Measurements from ENCODE around the gene PKD2L2. TPM values are rescaled to one million over a fixed set of nuclear protein-coding genes. Genes with fewer than 3 reads are reported as not detected.

Gene PKD2L2
- total RNA-seq, 4 donors from 2014 or later, result not detected

DNA sequence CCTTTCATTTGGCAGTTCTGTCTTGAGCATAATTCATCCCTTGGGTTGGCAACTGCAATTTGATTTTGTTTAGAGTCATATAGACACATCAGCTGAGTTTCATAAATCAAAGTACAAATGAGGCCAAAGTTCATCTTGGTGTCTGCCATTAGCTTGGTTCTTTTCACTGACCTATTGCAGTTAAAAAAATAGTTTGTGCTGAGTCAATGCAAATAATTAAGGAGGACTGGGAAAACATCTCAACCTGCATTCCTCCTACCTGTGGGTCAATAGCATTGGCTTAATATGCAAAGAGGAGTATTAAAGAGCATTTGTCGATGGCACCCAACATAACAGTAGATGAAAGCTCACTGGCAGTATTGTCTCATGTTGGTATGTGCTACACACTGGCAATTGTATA is 1.6 kb downstream of the PKD2L2 start:
- TF ChIP-seq, protein P1, sequence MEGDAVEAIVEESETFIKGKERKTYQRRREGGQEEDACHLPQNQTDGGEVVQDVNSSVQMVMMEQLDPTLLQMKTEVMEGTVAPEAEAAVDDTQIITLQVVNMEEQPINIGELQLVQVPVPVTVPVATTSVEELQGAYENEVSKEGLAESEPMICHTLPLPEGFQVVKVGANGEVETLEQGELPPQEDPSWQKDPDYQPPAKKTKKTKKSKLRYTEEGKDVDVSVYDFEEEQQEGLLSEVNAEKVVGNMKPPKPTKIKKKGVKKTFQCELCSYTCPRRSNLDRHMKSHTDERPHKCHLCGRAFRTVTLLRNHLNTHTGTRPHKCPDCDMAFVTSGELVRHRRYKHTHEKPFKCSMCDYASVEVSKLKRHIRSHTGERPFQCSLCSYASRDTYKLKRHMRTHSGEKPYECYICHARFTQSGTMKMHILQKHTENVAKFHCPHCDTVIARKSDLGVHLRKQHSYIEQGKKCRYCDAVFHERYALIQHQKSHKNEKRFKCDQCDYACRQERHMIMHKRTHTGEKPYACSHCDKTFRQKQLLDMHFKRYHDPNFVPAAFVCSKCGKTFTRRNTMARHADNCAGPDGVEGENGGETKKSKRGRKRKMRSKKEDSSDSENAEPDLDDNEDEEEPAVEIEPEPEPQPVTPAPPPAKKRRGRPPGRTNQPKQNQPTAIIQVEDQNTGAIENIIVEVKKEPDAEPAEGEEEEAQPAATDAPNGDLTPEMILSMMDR (IDR thresholded peaks at IDR 0.05; ENCODE audit: low read depth), result no peak

DNA sequence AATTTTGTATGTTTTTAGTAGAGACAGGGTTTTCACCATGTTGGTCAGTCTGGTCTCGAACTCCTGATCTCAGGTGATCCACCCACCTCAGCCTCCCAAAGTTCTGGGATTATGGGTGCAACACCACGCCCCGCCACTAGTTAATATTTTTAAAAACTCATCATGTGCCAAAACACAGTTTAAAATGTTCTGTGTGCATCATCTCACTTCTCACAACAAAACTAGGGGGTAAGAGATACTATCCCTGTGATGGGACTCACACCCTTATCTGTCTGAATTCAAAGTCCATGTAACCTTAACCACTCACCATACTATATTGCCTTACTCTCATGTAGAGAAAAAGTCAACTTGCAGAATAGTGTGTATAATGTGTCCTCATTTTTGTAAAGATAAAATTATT is 2.6 kb downstream of the PKD2L2 start:
- TF ChIP-seq, protein P1 (IDR thresholded peaks at IDR 0.05; ENCODE audit: low read depth), result no peak

DNA sequence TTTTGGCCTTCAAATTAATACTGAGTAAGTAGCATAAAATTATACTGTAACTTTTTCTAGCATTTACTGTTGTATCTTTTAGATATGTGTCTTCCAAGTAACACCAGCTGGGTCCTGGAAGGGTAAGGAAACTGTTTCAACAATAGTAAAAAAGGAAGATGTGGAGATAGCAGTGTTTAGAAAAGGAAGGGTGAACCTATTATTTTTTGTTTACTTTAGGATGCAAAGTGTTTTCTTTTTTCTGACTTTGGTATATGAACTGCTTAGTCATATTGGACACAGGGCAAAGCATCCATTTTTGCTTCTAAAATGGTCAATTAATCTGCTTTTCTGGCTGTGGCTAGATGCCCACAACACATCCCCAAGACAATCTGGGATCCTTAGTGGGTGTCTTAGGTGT is 5.3 kb downstream of the PKD2L2 start:
- TF ChIP-seq, protein P1 (IDR thresholded peaks at IDR 0.05; ENCODE audit: low read depth), result no peak

DNA sequence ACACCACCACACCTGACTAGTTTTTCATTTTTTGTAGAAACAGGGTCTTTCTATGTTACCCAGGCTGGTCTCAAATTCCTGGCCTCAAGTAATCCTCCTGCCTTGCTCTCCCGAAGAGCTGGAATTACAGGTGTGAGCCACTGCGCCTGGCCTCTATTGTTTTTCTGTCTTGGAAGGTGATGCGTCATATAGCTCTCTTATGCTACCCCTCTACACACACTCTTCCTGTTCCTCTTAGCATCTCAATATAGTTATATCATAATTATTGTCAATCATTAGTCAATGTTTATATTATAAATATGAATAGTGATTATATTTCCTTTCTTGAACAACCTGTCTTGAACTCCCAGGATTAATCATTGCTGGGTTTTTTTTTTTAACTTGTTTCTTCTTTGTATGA is 7.3 kb downstream of the PKD2L2 start:
- TF ChIP-seq, protein P1 (IDR thresholded peaks at IDR 0.05; ENCODE audit: low read depth), result no peak

DNA sequence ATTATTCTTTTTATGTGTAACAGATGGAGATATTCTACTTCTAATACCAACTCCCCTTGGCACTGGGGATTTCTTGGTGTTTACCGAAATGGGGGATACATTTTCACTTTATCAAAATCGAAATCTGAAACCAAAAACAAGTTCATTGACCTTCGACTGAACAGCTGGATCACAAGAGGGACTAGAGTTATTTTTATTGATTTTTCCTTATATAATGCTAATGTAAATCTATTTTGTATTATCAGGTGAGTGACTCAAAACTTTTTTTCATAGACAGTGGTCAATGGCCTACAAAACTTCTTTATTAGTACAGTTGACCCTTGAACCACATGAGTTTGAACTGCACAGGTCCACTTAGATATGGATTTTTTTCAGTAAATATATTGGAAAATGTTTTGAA is 10.2 kb downstream of the PKD2L2 start:
- TF ChIP-seq, protein P1 (IDR thresholded peaks at IDR 0.05; ENCODE audit: low read depth), result no peak

DNA sequence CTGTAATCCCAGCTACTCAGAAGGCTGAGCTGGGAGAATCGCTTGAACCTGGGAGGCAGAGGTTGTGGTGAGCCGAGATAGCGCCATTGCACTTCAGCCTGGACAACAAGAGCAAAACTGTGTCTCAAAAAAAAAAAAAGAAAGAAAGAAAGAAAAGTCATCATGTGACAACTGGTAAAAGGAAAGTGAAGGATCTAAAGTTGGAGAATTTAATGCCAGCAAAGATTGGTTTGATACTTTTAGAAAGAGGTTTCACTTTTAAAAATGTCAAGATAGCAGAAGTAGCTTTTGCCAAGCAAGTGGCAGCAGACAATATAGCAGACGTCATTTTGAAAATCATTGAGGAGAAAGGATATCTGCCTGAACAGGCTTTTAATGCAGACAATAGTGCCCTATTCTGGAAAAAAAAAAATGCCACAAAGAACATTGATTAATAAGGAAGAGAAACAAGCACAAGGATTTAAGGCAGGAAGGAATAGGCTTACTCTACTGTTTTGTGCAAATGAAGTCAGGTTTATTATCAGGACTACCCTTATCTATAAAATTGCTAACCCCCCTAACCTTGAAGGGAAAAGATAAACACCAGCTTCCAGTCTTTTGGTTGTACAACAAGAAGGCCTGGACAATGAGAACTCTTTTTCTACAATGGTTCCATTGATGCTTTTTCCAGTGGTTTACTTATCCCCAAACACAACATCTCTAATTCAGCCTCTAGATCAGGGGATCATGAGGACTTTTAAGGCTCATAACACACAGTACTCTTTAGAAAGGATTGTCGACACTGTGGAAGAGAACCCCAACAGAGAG is 12.0 kb downstream of the PKD2L2 start:
- TF ChIP-seq, protein P1 (IDR thresholded peaks at IDR 0.05; ENCODE audit: low read depth), result no peak

DNA sequence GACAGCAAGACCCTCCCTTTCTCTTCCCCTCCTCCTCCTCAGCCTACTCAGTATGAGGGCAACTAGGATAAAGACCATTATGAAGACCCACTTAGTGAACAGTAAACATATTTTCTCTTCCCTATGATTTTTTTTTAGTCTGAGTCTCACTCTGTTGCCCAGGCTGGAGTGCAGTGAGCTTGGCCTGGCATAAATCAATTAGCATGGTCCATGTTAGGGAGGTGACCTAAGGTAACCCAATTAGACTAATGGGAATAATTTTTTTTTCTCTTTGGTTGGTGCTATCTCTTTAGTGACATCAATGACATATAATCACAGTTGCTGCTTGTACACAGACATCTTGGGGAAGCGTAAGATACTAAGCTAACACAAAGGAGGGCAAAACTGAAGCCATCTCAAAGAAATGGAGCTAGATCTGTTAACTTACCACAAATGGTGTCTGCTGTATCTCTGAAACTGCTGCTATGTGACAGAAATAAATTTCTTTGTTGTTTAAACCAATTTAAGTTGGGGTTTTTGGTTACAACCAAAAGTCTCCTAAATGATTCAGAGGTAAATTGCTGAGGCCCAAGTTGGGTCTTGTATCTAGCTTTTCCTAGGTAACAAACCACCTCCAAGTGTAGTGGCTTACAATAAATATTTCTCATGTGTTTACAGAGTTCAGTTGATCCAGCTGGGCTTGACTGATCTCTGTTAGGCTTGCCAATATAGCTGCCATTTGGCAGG is 13.3 kb downstream of the PKD2L2 start:
- TF ChIP-seq, protein P1 (IDR thresholded peaks at IDR 0.05; ENCODE audit: low read depth), result no peak
